Stimulated activated CD4-positive, alpha-beta T cell treated with anti-CD3 and anti-CD28 coated beads, Interleukin-4, amount 100 ng/mL, for 48 hours (primary cell): ENCODE results near the gene PPP1R14C.

Source experiments
- DNase-seq, 2 donors: peaks; one replicate each; pipeline ENCODE4 v3.0.0-alpha.2; 2020; ENCODE audit warnings: low read depth in 2 of 2

The PPP1R14C gene

GRCh38 chr6:150296890-150297289 is 154.0 kb downstream of the PPP1R14C start:
- no peak for DNase-seq

- no peak for DNase-seq
Observed at GRCh38 chr6:150297327-150298029, 154.6 kb downstream of the PPP1R14C start.

- no peak for DNase-seq
Observed at GRCh38 chr6:150298030-150298380, 155.2 kb downstream of the PPP1R14C start.

- DNase-seq: no peak
Observed at GRCh38 chr6:150298676-150299075, 155.8 kb downstream of the PPP1R14C start.
